ENCODE measurements around the gene ZNF628.

DNA sequence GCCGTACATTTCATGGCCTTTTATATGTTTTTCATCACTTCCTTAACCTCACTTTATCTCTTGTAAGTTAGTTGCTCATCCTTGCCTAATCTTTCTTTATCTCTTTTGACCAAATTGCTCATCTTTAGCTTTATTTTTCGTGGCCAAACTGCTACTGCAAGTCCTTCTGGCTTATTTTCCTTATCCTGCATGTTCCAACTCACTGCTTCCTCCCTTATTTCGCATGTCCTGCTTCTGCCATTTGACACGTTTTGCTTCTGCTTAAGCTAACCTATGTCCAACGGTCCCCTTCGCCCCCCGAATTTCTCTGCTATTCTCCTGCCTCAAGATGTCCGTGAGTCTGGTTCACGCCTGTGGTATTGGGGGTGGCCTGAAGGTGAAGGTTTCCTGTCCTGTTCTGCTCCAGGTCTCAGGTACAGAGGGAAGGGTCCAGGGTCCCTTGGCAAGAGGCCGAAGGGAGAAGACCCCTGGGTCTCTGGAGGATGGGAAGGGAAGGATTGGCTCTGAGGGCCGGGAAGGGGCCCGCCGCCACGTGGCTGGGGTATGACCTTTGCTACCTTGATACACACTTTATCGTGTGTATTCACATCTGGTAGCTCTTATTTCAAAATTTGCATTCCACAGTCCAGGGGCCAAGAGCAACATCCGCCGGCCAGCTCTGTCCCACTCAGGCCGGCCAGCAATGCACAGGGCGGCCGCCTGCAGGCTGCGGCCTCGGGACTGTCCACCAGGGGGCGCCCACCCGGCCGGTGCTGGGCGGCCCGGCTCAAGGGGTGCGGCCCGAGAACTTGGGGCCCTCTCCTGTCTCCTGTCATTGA, 9.0 kb upstream of the ZNF628 start:
- peak; percentile 98 for TF ChIP-seq CTCF (conservative IDR thresholded peaks at IDR 0.05; ENCODE audit: low read length)
- TF ChIP-seq EZH2phosphoT487 (IDR thresholded peaks at IDR 0.05; ENCODE audit: borderline replicate concordance): no peak
